ENCODE measurements around the gene FRMD8. TPM values are rescaled to one million over a fixed set of nuclear protein-coding genes. Genes with fewer than 3 reads are reported as not detected.

The FRMD8 gene
- total RNA-seq, 1 experiment from 2014 or later, result 68.3 TPM

- no peak for TF ChIP-seq EZH2phosphoT487 (IDR thresholded peaks at IDR 0.05; ENCODE audit: borderline replicate concordance, low read length)
- no peak for TF ChIP-seq CTCF (conservative IDR thresholded peaks at IDR 0.05; ENCODE audit: low read depth, low read length)
- TF ChIP-seq EZH2 (IDR thresholded peaks at IDR 0.05; ENCODE audit: low read length, unreplicated experiment), result no peak
- Histone ChIP-seq H3K9me2 (replicated peaks; ENCODE audit: low read length) (no peaks in the 10 kb centered on the region), H3K27ac (ENCODE audit: low read length) (0 out of 2 replicates have a peak overlapping the region, but pooled peaks have one; percentile 2), H4K20me1 (ENCODE audit: low read length) (peaks cover 69% of the 10 kb centered on the region), H3K4me3 (ENCODE audit: low read length) (no peak overlapping the region), H3K4me1 (ENCODE audit: insufficient read depth, low read length) (peaks cover 22% of the 10 kb centered on the region), H3K9me3 (ENCODE audit: low read length) (no peaks in the 10 kb centered on the region), H3K9ac (ENCODE audit: low read length) (no peak overlapping the region), H3K4me2 (ENCODE audit: low read length) (peak overlapping the region; percentile 30), H3K79me2 (ENCODE audit: low read length) (peaks cover 92% of the 10 kb centered on the region), H3K36me3 (ENCODE audit: low read depth, low read length) (peaks cover 27% of the 10 kb centered on the region), H3F3A (ENCODE audit: low read length, unreplicated experiment) (peaks cover 81% of the 10 kb centered on the region), H3K27me3 (ENCODE audit: low read length) (no peaks in the 10 kb centered on the region), H2AFZ (ENCODE audit: low read length) (no peak overlapping the region)
- intact Hi-C loops (cut with micrococcal nuclease), result loop anchor here (5.0 kb wide), 1 partner anchor 77 kb away; no protein-coding TSS in a partner anchor
- DNase-seq (peak; percentile 37), ATAC-seq (peak; percentile 0; the same call in 1 of the 2 replicates)
- CTCF ChIA-PET, result no interaction called here
- BruUV-seq (replicated peaks), result no TSS peak
- POLR2A ChIA-PET (ENCODE audit: unreplicated experiment), result interaction anchor here (0.6 to 1.1 kb wide), 5 partner anchors 10 to 71 kb away, joined by 3 to 10 read pairs (median 3); no protein-coding TSS in a partner anchor
These were observed 43.4 kb downstream of the FRMD8 start for GRCh38 chr11:65429724-65430405.

GRCh38 chr11:65430406-65431217, 44.2 kb downstream of the FRMD8 start:
- DNase-seq, result peak; percentile 26
- TF ChIP-seq EZH2phosphoT487 (IDR thresholded peaks at IDR 0.05; ENCODE audit: borderline replicate concordance, low read length) (no peak), CTCF (conservative IDR thresholded peaks at IDR 0.05; ENCODE audit: low read depth, low read length) (no peak), EZH2 (IDR thresholded peaks at IDR 0.05; ENCODE audit: low read length, unreplicated experiment) (no peak)
- POLR2A ChIA-PET (ENCODE audit: unreplicated experiment), result interaction anchor here (0.5 to 1.1 kb wide), 7 partner anchors 9 to 70 kb away, joined by 3 to 15 read pairs (median 3); no protein-coding TSS in a partner anchor
- Histone ChIP-seq H3K9me3 (ENCODE audit: low read length) (no peaks in the 10 kb centered on the region), H3K4me1 (ENCODE audit: insufficient read depth, low read length) (peaks cover 18% of the 10 kb centered on the region), H3K36me3 (ENCODE audit: low read depth, low read length) (peaks cover 27% of the 10 kb centered on the region), H3K4me3 (ENCODE audit: low read length) (no peak overlapping the region), H3K79me2 (ENCODE audit: low read length) (peaks cover 86% of the 10 kb centered on the region), H4K20me1 (ENCODE audit: low read length) (peaks cover 63% of the 10 kb centered on the region), H2AFZ (ENCODE audit: low read length) (no peak overlapping the region), H3F3A (ENCODE audit: low read length, unreplicated experiment) (peaks cover 81% of the 10 kb centered on the region), H3K9me2 (replicated peaks; ENCODE audit: low read length) (no peaks in the 10 kb centered on the region), H3K27me3 (ENCODE audit: low read length) (no peaks in the 10 kb centered on the region), H3K4me2 (ENCODE audit: low read length) (peak overlapping the region; percentile 30), H3K27ac (ENCODE audit: low read length) (0 out of 2 replicates have a peak overlapping the region, but pooled peaks have one; percentile 2), H3K9ac (ENCODE audit: low read length) (no peak overlapping the region)
- BruUV-seq (replicated peaks), result no TSS peak
- intact Hi-C loops (cut with micrococcal nuclease), result loop anchor here (5.0 kb wide), 1 partner anchor 77 kb away; no protein-coding TSS in a partner anchor
- ATAC-seq, result no peak
- CTCF ChIA-PET, result no interaction called here
